ENCODE results near the gene MGAT4A. TPM values are rescaled to one million over a fixed set of nuclear protein-coding genes. Genes with fewer than 3 reads are reported as not detected.

Gene MGAT4A
- total RNA-seq, 4 donors from 2014 or later, result 4.1 to 11.6 (median 7.1) TPM

GRCh38 chr2:98697651-98698337 lies 33.1 kb downstream of the MGAT4A start:
- DNase-seq, result no peak
- H3K4me3 ChIP-seq, result no peak overlapping the region
- no peaks in the 10 kb centered on the region for H3K9me3 ChIP-seq
- no peaks in the 10 kb centered on the region for H3K36me3 ChIP-seq
- no peak overlapping the region for H3K27ac ChIP-seq
- no peaks in the 10 kb centered on the region for H3K27me3 ChIP-seq
- intact Hi-C loops (cut with DNase I), result no loop called here
- peaks cover 7 to 29% (median 8%) of the 10 kb centered on the region in 3 donors for H3K4me1 ChIP-seq
- 80 to 81% methylated on average over 5 of the region's 5 CpGs for WGBS, 2 donors
- TF ChIP-seq POLR2A (IDR thresholded peaks at IDR 0.05), result no peak
- TF ChIP-seq CTCF (IDR thresholded peaks at IDR 0.05), result no peak

GRCh38 chr2:98696200-98696599 lies 34.7 kb downstream of the MGAT4A start:
- DNase-seq, result no peak
- peaks cover 0 to 13% (median 0%) of the 10 kb centered on the region in 3 donors for H3K4me1 ChIP-seq
- intact Hi-C loops (cut with DNase I), result no loop called here
- WGBS, 2 donors, result 87 to 89% methylated on average over 4 of the region's 4 CpGs
- no peak overlapping the region for H3K27ac ChIP-seq
- no peak overlapping the region for H3K4me3 ChIP-seq
- no peaks in the 10 kb centered on the region for H3K9me3 ChIP-seq
- no peak for TF ChIP-seq POLR2A (IDR thresholded peaks at IDR 0.05)
- no peak for TF ChIP-seq CTCF (IDR thresholded peaks at IDR 0.05)
- H3K36me3 ChIP-seq, result no peaks in the 10 kb centered on the region
- H3K27me3 ChIP-seq, result no peaks in the 10 kb centered on the region

- no peaks in the 10 kb centered on the region for H3K36me3 ChIP-seq
- no peak overlapping the region for H3K27ac ChIP-seq
- DNase-seq, result no peak
- intact Hi-C loops (cut with DNase I), result no loop called here
- peaks cover 0 to 7% (median 0%) of the 10 kb centered on the region in 3 donors for H3K4me1 ChIP-seq
- H3K27me3 ChIP-seq, result no peaks in the 10 kb centered on the region
- TF ChIP-seq POLR2A (IDR thresholded peaks at IDR 0.05) (no peak), CTCF (IDR thresholded peaks at IDR 0.05) (no peak)
- 79 to 91% methylated on average over 3 of the region's 3 CpGs for WGBS, 2 donors
- H3K4me3 ChIP-seq, result no peak overlapping the region
- no peaks in the 10 kb centered on the region for H3K9me3 ChIP-seq
These were observed 35.7 kb downstream of the MGAT4A start for GRCh38 chr2:98695255-98695654.

- no peak for TF ChIP-seq POLR2A (IDR thresholded peaks at IDR 0.05)
- TF ChIP-seq CTCF (IDR thresholded peaks at IDR 0.05), result no peak
- Histone ChIP-seq H3K9me3 (no peaks in the 10 kb centered on the region), H3K27ac (no peak overlapping the region), H3K27me3 (no peaks in the 10 kb centered on the region), H3K36me3 (no peaks in the 10 kb centered on the region), H3K4me3 (no peak overlapping the region), H3K4me1 (peaks cover 0 to 7% (median 0%) of the 10 kb centered on the region in 3 donors)
- 78 to 87% methylated on average over 5 of the region's 5 CpGs for WGBS, 2 donors
- no peak for DNase-seq
- intact Hi-C loops (cut with DNase I), result no loop called here
These were observed 37.5 kb downstream of the MGAT4A start for GRCh38 chr2:98693477-98693876.

GRCh38 chr2:98692090-98693054 lies 38.6 kb downstream of the MGAT4A start:
- no peak for TF ChIP-seq POLR2A (IDR thresholded peaks at IDR 0.05)
- TF ChIP-seq CTCF (IDR thresholded peaks at IDR 0.05), result no peak
- Histone ChIP-seq H3K9me3 (no peaks in the 10 kb centered on the region), H3K36me3 (no peaks in the 10 kb centered on the region), H3K27ac (no peak overlapping the region), H3K4me3 (no peak overlapping the region), H3K27me3 (no peaks in the 10 kb centered on the region), H3K4me1 (peaks cover 0 to 7% (median 0%) of the 10 kb centered on the region in 3 donors)
- DNase-seq, result no peak
- intact Hi-C loops (cut with DNase I), result no loop called here
- WGBS, 2 donors, result 80 to 82% methylated on average over 7 of the region's 7 CpGs

All from esophagus squamous epithelium (tissue), 5 donors.